GM18498 (cell line): ENCODE data around the gene ANO9.

Experiments
- ATAC-seq: cut with Tn5 transposase; IDR thresholded peaks from one replicate; pipeline ENCODE4 v1.9.1; 2021; ENCODE audit warnings: mild to moderate bottlenecking, moderate library complexity; ENCODE audit not compliant: unreplicated experiment

Gene ANO9

DNA sequence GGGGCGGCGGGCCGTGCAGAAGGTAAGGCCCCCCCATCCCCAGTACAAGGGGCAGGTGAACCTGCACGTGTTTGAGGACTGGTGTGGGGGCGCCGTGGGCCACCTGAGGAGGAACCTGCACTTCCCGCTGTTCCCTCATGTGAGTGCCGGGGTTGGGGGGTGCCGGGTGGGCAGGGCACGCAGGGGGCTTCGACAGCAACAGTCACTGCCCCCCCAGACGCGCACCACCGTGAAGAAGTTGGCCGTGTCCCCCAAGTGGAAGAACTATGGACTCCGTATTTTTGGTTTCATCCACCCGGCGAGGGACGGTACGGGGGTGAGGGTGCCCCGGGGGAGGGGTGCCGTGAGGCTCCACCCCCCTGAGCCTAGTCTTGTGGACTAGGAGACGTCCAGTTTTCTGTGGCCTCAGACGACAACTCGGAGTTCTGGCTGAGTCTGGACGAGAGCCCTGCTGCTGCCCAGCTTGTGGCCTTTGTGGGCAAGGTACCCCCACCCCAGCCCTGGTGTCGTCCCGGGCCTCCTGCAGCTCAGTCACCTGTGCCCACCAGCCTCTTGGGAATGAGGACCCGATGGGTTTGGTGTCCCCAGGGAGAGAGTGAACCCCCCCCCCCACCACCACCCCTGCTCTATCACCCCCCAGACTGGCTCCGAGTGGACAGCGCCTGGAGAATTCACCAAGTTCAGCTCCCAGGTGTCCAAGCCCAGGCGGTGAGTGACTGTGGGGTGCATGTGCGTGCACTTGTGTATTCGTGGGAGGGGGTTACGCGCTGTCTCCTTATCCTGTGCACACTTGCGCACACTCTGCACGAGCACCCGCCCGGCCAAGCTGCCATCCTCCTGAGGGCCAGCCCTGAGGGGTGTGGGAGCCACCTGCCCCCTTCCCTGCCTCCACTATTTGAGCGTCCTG lies 68.7 kb downstream of the ANO9 start:
- no peak for ATAC-seq

DNA sequence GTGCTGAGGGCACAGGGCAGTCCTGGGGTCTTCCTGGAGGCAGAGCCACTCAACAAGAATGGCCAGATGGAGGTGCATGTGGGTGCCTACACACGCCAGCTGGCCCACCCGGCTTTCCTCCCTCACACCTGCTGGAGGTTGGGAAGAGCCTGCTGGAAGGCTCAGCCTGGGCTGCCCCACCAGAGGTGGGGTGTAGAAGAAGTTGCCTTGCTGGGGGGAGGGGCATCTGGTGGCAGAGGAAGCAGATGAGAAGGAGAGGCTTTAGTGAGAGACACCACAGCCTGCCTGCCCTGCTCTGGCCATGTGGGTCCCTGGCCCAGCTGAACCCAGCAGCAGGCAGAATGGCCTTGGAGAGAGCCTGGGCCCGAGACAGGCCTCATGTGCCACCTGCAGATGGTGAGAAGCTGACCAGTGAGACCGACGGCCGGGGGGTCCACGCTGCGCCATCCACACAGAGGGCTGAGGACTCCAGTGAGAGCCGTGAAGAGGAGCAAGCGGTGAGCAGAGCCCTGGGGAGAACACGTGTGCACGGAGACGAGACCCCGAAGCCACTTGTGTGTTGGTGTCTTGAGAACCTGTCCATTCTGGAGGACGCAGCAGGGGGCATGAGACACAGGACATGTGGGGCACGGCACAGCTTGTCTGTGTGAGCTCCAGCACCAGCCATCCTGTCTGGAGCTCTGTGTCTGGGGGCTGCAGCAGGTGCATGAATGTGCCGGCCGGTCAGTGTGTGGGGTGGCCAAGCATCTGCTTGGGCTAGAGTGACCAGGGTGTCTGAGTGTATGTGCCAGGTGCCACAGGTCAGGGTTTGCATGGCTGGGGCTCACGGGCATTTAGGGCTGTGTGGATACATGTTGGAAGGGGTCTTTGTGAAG lies 69.9 kb downstream of the ANO9 start:
- no peak for ATAC-seq

DNA sequence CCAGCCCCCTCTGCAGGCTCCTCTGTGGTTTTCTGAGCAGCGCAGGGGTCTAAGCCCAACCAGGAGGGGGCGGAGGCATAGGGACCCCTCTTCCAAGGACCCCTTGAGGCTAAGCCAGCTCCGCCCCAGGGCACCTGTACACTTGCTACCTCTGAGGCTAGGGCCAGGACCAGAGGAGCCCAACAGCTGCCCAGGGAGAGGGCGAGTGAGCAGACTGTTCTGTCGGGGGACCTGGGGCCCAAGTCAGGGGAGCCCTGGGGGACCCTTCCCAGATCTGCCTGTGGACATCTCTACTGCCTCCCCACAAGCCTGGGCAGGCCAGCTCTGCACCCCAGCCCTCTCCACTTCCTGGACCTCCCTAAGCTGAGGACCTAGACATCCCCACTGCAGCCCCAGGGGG lies 70.8 kb downstream of the ANO9 start:
- ATAC-seq, result no peak

DNA sequence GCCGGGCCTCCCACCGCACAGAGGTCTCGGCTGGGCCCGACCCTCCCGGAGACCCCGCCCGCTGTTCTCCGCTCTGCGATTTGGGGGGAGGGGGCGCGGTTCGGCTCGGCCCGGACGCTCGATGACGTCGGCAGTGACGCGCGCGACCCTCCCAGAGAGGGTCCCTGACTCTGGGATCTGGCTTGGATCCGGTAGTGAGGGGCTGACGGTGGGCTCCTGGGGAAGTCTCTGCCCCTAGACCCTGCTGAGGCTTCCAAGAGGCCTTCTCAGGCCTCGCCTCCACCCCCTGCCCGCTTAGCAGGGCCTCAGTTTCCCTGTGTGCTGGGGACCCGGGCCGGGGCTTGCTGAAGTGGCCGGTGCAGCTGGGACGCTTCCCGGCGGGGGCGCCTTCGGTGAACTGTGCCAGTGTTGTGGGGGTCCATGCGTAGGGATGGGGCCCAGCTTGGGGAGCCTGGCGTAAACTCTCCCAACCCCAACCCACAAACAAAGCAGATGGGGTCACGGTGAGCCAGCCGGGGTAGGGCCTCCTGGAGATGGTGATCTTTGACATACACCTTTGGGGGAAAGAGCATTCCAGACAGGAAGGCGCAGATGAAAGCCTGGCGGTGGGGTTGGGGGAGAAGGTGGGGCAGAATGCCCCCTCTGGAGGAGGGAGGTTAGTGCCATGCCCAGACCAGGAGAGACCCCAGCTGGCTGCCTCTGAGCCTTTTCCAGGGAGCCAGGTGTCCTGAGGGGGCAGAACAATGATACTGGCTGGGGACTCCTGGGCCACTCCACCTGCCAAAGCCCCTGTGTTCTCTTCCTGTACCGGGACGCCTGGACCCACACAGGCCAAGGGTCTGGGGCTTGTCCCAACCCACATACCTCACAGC lies 71.5 kb downstream of the ANO9 start:
- ATAC-seq, result no peak

DNA sequence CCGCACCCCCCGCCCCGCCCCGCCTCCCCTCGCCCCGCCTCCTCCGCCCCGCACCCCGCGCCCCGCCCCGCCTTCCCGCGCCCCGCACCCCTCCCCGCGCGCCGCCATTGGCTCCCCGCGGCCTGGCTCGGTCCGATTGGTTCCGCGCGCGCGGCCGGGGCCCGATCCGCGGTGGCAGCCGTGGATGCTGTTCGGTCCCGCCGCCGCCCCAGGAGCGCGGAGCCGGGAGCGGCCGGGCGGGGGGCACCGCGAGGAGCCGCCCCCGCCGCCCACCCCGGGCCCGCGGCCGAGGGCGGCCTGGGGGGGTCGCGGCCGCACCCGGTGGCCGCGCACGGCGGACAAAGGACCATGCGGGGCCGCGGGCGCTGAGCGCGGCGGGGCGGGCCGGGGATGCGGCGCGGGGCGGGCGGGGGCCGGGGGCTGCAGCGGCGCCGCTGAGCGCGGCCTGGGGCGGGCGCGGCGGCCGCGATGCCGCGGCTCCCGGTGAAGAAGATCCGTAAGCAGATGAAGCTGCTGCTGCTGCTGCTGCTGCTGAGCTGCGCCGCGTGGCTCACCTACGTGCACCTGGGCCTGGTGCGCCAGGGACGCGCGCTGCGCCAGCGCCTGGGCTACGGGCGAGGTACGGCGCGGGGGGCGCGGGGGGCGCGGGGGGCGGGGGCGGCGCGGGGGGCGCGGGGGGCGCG lies 72.3 kb downstream of the ANO9 start, which contains the start of gene B4GALNT4:
Gene B4GALNT4 (plus strand): TSS at position 164 of the 683 bp plus-strand sequence. CDS start 305 bp downstream, at position 469.
- ATAC-seq, result no peak

DNA sequence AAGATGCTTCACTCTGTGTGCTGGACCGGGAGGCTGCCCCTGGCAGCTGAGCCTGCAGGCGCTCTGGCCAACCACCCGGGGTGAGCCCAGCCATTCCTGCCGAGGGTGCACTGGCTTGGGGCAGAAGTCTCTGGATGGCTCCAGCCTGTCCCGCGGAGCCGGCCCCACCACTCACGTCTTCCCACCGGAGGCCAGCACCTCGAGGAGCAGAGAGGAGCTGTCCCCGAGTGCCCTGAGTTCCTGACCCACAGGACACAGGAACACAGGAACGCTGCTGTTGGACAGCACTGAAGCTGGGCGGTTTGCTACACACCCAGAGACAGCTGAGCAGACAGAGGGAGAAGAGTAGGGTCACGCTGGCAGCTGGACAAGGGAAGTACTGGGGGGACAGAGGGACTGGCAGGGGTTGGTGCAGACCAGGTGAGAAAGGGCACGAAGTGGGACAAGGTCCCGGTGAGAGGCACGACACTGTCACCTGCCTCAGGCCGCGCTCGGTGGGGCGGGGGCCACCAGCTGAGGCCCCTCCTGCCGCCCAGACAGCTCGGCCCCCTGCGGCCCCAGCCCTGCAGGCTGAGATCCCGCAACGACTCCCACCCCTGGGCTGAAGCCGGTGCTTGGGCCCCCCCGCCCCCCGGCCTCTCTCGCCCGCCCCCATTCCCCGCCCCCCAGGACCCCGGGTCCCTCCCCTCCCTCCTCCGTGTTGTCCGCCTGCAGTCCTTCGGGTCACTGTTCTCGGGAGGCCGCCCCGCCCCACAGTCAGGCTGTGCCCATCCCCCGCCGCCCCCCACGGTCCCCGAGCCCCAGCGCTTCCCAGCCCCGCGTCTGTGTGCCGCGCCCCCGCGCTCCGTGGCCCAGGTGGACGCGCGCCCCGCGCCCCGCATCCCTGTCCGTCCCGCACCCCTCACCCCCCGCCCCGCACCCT lies 73.1 kb downstream of the ANO9 start:
- no peak for ATAC-seq

DNA sequence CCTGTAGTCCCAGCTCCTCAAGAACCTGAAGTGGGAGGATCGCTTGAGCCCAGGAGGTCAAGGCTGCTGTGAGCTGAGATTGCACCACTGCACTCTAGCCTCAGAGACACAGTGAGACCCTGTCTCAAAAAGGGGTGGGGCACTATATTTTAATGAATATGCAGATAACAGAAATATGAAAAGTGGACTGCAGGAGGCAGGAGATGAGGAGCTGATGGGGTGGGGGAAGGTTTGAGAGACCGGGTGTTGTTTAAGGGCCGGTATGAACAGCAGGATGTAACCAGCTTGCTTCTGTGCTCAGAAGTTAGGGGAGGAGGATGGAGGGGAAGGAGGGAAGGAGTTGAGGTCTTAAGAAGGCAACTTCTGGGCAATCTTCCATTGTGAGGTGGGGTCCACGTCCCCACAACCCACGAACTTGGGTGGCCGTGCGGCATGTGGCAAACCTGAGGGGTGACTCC lies 73.8 kb downstream of the ANO9 start:
- ATAC-seq, result no peak
